GM18909 (cell line): ENCODE data around the gene NAP1L5.

Experiments used
- ATAC-seq: cut with Tn5 transposase; IDR thresholded peaks from one replicate; pipeline ENCODE4 v1.9.1; 2021; ENCODE audit warnings: mild to moderate bottlenecking; ENCODE audit not compliant: unreplicated experiment, poor library complexity

The NAP1L5 gene

DNA sequence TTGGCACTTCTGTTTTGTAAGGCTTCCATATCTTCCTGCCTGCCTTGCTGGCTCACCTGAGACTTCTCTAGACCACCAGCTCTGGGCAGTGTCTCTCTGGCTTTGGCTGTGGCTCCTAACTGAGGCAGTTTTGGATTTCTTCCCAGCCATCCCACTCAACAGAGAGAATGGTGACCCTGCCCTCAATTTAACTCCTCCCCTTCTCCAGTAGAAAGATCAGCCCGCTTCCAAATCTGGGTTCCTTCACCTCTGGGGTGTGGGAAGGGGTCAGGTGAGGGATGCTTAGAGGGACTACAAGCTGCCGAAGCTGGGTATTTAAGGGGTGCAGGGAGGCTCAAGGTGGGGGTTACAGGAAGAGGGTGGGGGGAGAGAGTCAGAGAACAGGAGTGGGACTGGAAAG, 23.7 kb downstream of the NAP1L5 start:
- ATAC-seq: no peak

DNA sequence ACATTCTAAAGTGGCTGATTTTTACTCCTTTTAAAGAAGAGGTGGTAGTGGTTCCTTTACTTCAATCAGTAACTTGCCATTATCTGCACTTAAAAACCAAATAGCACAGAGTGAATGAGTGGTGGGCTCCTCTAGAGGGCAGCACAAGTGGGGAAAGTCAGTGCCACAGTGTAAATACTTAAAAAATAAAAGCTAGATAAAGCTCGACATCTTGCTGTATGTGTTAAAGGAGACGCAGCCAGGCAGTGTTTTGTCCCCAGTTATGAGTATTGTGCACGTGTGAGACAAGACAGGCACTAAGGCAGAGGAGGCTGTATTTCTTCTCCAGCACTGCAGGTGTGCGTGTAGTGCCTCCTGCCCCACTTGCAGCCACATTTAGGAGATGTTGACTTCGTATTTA, 24.6 kb downstream of the NAP1L5 start:
- peak; percentile 66 for ATAC-seq

DNA sequence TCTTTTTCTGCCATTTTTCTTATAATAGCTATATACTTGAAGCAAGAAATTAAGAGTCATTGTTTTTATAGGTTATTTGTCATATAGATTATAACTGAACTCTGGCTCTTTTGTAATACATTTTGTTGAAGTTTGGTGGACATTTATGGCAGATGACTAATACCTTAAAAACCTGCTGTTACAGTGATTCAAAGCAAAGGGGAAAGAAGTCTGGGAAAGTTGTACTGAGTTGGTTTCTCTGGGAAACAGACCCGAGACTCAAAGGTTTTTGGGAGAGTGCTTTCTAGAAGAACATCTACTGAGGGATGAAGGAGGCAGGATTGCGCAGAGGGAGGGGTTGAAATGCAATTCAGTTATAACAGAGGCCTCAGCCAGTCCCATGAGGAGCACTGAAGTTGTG, 35.9 kb downstream of the NAP1L5 start:
- no peak for ATAC-seq

DNA sequence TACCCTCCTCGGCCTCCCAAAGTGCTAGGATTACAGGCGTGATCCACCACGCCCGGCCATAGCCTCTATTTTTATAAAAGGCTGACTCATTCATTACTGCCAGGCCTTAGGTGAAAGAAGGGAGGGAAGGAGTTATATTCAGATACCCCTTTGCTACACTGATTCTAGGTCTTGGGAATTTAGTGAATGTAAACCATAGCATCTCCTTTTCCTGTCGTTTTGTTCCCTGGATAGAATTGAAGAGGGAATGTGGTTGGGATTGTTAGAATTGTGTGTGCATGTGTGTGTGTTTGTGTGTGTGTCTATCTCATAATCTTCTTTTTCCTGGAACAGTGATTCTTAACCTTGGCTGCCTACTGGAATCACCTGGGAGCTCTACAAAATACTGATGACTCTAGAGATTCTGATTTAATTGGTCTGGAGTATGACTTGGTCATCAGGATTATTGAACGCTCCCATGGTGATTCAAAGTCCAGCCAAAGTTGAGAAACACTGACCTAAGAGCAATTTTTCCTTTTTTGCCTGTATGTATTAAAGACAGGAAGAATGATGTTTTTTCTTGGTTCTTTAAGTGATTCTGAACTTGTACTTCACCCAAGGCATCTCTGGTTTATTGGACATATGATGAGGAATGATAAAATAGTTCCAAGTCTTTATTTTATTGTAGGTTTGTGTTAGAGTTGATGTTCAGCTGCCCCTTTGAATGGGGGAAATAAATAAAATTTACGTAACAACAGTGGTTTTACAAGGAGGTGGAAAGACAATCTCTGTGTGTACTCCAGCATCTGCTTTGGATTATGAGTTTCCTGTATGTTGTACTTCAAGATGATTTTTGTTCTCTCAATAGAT, 37.0 kb downstream of the NAP1L5 start:
- ATAC-seq: no peak

DNA sequence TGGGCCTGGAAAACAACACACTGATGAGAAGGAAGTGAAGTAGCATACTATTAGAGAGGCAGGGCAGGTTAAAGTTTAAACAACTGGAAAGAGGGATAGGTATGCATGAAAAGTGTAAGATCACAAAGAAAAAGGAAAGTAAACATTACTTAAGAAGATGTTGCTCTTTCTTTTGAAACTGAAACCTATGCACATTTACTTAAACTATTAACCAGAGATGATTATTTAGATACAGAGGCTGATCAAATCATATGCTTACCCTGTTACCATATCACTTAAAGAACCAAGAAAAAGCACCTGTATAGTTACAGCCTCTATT, 37.8 kb downstream of the NAP1L5 start:
- no peak for ATAC-seq

DNA sequence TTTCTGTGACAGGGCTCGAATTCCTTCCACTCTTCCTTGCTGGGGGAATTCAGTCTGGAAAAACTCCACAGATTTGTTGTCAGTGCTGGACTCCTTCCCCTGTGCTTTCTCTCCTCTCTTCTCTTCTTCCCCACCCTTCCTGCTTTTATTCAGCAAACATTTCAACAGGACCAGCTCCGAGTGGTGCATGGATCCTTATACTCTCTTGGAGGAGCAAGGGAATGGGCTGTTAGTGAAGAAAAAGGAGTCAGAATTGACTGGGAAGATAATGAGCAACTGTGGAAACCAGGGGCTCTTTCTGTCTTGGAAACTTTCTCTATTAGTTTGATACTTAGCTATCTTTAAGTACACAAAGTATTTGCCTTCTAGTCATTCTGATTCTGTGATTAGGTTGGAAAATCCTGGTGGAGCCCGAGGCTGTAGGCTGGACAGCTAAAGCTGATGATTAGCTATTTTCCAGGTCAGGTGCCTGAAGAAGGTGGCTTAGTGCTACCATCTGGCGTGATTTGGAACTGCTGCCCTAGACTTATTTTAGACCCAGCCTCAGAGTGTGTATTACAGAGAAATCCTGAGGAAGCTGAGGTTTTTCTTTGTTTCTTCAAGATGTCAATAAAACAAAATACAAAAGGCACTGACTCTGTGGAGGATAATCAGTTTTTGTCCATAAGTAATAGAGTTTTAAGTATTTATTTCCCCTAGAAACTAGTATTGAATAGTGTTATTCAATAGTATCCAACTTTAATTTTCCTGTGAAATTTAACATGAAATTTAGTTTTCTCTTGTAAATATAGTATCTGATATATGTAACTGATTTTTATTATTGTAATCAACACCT, 38.4 kb downstream of the NAP1L5 start:
- peak; percentile 95 for ATAC-seq

DNA sequence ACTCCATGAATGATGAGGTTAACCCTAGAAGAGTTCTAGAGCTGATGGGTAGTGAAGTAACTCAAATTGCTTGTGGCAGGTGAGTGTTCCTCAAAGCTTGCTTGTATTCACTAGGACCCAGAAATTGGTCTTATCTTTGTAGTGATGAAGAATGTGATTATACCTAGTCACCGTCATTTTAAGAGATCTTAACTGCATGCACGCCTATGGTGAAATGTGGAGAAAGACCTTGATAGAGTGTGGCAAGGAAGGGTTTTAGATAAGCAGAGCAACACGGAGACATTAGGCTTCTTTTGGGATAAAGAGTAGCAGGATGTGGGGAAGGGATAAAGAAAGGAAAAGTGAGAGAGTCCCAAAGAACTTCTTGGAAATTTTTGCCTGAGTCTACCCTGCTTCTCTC, 42.4 kb downstream of the NAP1L5 start:
- no peak for ATAC-seq

DNA sequence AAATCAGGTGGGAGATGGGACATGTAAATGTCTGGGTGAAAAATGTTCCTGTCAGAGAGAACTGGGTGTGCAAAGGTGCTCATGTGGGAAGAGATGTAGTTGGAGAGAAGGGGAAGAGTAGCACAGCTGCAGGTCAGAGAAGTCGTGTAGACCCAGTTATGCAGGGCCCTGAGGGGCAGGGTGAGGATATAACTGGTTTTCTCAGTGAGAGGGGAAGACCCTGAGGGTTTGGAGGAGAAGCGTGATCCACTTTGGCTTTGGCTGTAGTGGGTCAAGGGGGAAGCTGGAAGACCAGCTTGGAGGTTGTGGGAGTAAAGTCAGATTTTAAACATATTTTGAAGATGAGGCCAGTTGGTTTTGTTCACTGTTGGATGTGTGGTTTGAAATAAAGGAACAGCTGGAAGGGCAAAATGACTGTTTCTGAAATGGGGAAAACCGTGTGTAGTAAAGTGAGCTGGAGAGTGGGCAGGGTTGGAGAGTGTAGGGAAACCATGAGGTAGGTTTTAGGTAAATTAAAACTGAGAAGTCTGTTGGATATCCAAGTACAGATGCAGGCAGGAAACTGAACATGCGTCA, 44.2 kb downstream of the NAP1L5 start:
- ATAC-seq: no peak

DNA sequence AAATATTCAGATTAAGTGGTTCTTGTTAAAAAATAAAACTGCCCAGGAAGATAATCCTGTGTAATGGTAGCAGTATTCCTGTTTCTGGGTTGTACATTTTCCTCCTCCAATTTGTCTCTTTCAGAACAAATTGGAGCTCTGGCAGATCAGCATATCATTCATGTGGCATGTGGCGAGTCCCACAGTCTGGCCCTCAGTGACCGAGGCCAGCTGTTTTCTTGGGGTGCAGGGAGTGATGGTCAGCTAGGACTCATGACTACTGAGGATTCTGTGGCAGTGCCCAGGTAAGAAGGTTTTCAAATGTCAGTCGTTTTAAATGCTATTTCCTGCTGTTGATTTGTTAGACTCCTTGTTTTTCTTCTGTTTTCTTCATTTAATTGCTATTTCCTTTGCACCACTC, 47.9 kb downstream of the NAP1L5 start:
- ATAC-seq: no peak

DNA sequence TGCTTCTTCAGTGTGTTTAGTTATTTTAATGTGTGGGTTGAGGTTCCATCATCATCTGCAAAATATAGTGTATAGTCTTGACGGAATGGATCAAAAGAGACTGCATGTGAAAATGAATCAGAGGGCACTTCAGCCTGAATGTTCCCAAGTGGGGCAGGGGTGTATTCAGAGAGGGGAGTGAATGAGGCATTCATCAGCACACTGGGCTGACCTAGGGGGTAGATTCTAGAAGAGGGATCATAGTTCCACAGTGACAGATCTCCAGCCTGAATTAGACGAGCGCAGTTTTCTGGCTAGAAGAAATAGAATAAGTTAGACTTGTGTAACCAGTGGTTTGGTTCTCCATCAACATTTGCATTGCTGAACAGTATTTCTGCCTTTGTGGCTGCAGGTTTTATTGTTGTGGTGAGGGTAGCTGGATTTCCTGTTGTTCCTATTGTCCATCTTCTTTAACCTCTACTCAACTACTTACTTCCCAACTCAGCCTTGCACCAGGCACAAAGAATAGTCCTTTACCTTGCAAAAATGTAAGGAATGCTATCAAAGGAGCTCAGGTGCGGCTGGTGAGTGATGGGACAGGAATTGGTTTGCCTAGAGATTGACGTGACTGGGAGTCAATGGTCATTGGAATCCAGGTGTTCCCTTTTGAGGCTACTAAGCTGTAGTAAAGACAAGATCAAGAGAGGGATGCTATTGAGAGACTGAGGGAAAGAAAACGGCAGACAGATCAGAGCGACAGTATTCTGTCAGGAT, 50.9 kb downstream of the NAP1L5 start:
- no peak for ATAC-seq

DNA sequence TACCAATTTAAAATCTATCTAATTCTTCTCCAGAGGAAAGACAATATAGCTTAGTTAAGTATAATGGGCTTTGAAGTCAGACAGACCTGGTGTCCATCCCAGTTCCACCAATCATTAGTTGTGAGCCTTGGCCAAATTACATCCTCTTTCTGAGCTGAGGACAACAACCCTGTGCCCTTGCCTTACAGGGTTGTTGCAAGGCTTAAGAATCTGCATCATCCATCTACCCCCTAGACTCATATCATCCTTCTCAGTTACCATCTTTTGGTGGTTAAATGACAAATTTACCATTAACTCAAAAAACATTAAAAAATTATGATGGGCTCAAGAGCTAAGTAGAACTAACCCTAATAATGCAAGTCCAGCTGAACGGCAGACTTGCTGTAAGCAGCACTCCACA, 51.6 kb downstream of the NAP1L5 start:
- ATAC-seq: no peak
